T47D (cell line): Measurements from ENCODE around the gene ABI3.

Source experiments
- DNase-seq, 2 experiments: peaks; one replicate each; pipeline versions ENCODE4 v3.0.0 to v3.0.0-alpha.2; 2011 to 2012; ENCODE audit warnings: low read depth in 1 of 2, low spot score in 1 of 2
- JUND ChIP-seq: IDR thresholded peaks from 2 replicates; pipeline ENCODE4 v1.6.1; 2012; ENCODE audit warnings: low read depth
- in situ Hi-C: cut with HindIII; loops from 2 replicates; pipeline ENCODE4 v1.10.0; 2016; ENCODE audit warnings: low sequenced_read_pairs, low pct_unique_long_range_greater_than_20kb

Gene ABI3

GRCh38 chr17:49223517-49224197 lies 13.2 kb downstream of the ABI3 start:
- in situ Hi-C loops, result no loop called here
- DNase-seq, result peak; percentile 64 to 73
- TF ChIP-seq JUND, result no peak

DNA sequence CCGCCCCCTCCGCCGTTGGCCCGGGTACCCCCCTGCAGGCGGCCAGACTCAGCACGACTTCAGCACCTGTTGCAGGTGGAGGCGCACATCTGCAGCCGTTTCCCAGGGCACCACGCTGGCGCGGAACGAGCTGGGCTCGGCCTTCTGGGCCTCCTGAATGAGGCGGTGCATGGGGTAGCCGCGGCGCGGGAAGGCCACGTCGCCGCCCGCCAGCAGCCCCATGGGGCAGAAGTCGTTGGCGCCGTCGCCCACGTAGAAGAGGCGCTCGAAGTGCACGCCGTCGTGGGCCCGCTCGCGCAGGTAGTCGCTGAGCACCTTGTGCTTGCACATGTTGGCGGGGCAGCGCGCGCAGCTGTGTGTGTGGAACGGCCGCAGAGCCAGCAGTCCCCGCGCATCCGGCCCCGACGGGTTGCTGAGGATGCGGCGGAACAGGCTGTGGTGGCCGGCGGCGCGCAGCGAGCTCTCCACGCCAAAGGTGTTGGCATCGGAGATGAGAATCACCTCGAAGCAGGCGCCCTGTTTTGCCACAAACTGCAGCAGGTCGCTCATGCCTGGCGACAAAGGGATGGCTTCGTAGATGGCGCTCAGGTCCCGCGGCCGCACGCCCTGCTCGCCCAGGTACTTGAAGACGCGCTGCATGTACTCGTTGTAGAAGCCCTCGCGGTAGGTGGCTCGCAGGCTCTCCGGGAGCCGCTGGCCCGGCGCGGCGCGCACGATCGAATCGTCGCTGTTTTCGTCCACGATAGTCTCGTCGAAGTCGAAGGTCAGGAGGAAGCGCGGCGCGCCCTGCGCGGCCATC lies 13.9 kb downstream of the ABI3 start:
- DNase-seq, result no peak
- in situ Hi-C loops, result no loop called here
- no peak for TF ChIP-seq JUND

GRCh38 chr17:49224997-49225337 lies 14.5 kb downstream of the ABI3 start:
- no peak for DNase-seq
- TF ChIP-seq JUND, result no peak
- in situ Hi-C loops, result no loop called here

DNA sequence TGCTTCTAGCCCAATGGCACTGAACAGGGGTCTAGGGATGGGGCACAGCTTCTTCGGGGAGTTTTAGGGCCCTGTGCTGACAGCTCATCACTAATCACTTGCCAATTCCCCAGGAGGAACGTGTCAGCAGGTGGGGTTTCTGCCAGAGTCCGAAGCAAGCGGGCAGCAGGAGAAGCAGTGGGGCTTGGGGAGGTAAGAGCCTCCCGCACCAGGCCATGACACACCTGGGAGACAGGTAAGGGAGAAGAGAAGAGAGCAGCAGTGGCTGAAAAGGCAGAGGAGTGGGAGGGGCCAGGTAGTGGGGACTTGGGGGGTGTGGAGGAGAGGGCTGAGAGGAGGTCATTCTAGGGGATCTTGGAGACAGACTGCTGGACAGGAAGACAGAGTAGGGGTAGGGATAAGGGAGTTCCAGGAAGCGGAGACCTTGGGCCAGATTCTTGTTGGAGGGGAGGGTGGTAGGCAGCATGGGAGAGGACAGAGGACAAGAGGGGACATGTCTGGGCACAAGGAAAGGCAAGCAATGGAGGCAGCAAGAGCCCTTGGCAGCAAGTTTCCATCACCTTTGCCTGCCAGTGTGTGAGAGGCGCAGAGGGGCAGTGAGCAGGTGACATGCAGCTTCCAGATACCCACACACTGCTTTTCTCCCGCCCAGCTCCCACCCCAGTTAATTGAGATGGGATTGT lies 15.2 kb downstream of the ABI3 start:
- in situ Hi-C loops, result no loop called here
- TF ChIP-seq JUND, result no peak
- DNase-seq, result no peak

GRCh38 chr17:49226771-49227435 lies 16.4 kb downstream of the ABI3 start:
- in situ Hi-C loops, result no loop called here
- no peak for TF ChIP-seq JUND
- no peak for DNase-seq

DNA sequence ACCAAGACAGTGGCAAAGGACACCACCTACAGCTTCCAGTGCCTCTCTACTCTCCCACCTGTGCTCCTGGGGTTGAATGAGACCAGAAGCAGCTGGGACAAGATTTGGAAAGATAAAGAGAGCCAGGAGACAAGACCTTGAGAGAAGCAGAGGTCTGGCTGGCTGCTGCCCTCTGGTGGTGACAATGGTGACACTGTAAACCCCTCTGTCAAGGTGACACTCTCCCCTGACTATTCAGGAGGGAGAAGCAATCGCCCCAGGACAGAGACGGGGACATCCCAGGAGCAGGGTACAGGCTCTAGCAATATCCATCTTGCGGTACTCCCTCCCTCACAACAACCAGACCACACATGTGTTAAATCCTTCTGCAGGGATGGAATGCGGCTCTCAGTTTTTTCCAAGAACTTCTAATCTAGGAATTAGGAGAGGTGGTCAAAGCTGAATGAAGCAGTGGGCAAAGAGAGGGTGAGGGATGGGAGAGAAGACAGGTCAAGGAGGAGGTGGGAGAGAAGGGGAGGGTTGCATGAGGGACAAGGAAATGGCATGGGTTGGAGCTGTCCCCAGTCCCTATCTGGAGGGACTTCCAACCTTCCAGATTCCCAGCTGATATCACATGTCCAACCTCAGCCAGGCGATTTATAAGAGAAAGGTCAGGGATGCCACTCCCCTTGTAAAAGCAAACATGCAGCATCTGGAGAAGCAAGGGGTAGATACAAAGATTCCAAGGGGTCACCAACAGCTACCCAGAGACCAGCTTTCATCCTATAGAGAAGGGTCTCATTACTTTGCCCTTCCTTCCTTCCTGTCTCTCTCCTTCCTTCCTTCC lies 17.1 kb downstream of the ABI3 start:
- no peak for TF ChIP-seq JUND
- in situ Hi-C loops, result no loop called here
- DNase-seq, result peak; percentile 86 to 96

DNA sequence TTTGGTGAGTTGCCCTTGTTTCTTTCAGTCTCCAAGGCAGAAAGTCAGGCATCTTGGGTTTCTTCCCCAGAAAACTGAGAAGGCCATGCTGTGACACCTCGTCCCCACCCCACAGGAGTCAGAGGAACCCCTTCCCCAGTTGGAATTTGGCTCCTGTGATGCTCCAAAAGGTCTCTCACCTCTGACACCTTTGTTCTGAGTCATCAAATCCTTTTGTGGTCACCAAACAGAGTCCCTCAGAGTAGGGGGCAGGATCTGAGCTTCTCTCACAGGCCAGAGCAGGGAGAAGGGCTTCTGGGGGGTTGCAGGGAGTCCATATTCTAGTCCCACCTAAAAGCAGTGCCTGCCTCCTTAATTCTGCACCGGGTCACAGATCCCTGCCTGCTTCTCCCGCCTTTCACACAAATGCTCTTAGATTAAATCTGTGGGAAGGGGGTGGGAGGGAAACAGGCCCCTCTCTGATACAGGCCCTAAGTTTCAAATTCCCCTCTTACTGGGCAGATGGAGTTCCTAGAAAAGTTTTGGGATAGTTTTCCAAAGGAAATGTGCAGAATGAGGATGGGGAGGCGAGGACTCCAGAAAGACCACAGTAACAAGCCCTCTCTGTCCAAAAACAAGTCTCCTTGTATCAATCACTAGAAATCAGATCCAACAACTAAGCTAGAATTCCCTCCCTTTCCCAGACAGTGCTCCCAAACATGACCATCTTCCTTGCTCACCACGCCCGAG lies 18.7 kb downstream of the ABI3 start:
- DNase-seq, result no peak
- in situ Hi-C loops, result no loop called here
- TF ChIP-seq JUND, result no peak

DNA sequence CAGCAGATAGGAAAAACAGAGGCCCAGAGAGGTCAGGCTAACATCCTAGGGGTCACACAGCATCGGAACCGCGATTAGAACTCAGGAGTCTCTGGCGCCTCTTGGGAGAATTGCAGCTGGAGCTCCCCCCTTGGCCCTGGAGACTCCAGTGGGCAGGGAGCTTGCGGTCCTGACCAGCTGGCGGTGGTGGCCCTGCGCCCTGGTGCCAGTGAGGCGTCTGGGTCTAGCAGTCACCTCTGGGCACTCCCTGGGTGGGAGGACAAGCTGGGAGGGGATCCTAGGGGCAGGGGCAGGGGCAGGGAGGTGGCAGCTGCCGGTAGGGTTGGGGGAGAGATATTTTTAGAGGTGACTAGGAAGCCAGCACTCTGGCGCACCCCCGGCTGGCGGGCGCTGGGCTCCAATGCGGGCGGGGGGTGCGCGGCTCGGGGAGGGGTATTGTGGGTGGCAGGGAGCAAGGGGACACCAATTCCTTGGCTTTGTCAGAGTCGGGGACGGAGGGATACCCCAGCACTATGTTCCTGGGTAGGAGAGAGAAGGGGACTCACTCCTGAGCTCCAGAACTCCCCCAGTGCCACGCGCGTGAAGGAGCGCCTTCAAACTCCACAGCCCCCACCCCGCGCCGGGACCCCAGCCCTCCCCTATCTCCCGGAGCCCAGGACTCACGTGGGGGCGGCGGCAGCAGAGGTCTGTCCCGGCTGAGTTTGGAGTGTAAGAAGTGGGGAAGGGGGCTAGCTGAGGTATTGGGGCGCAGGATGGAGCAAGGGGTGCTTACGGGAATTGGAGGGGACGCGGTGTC lies 19.5 kb downstream of the ABI3 start:
- no peak for DNase-seq
- TF ChIP-seq JUND, result no peak
- in situ Hi-C loops, result no loop called here

- in situ Hi-C loops, result no loop called here
- no peak for TF ChIP-seq JUND
- DNase-seq, result peak; percentile 84 to 94
Measured at GRCh38 chr17:49230636-49231562, 20.4 kb downstream of the ABI3 start, which contains the start of gene PHOSPHO1. Gene PHOSPHO1 (minus strand): TSS chr17:49230787. CDS start chr17:49226691, 4,096 bp downstream.

GRCh38 chr17:49231563-49231894 lies 21.0 kb downstream of the ABI3 start:
- in situ Hi-C loops, result no loop called here
- DNase-seq, result no peak
- TF ChIP-seq JUND, result no peak
